WTC11 (cell line): Measurements from ENCODE around the gene MACROD2.

Source experiments
- ARID4B ChIP-seq: sonication (generic); formaldehyde crosslinking; IDR thresholded peaks from 2 replicates; pipeline ENCODE4 v1.8.0; 2023; ENCODE audit warnings: missing genetic modification reagents, mild to moderate bottlenecking, borderline replicate concordance
- ATF6 ChIP-seq: sonication (generic); formaldehyde crosslinking; IDR thresholded peaks from 2 replicates; pipeline ENCODE4 v1.8.1; 2023; ENCODE audit warnings: mild to moderate bottlenecking, missing genetic modification reagents
- CDX4 ChIP-seq: fragments of 250-450 bp; sonication (Bioruptor Pico); IDR thresholded peaks from 2 replicates; pipeline ENCODE4 v1.9.0; 2021; ENCODE audit warnings: moderate library complexity, mild to moderate bottlenecking, inconsistent platforms, borderline replicate concordance
- CTCF ChIP-seq: fragments of 200-600 bp; IDR thresholded peaks from 2 replicates; pipeline ENCODE4 v1.8.0; 2022; ENCODE audit warnings: antibody characterized with exemption
- GABPB1 ChIP-seq: sonication (generic); formaldehyde crosslinking; IDR thresholded peaks from 2 replicates; pipeline ENCODE4 v1.8.1; 2023; ENCODE audit warnings: mild to moderate bottlenecking, missing genetic modification reagents
- MAX ChIP-seq: sonication (generic); formaldehyde crosslinking; IDR thresholded peaks from 2 replicates; pipeline ENCODE4 v1.8.0; 2022; ENCODE audit warnings: mild to moderate bottlenecking, missing genetic modification reagents
- NFYB ChIP-seq: sonication (generic); formaldehyde crosslinking; conservative IDR thresholded peaks from 2 replicates; pipeline ENCODE4 v1.8.0; 2022; ENCODE audit warnings: low read depth, missing genetic modification reagents
- SMAD3 ChIP-seq: sonication (generic); formaldehyde crosslinking; IDR thresholded peaks from 2 replicates; pipeline ENCODE4 v1.8.0; 2022; ENCODE audit warnings: missing genetic modification reagents, mild to moderate bottlenecking, borderline replicate concordance
- TCF7 ChIP-seq: sonication (generic); formaldehyde crosslinking; IDR thresholded peaks from 2 replicates; pipeline ENCODE4 v1.8.0; 2022; ENCODE audit warnings: mild to moderate bottlenecking, low read depth, missing genetic modification reagents, moderate library complexity

GRCh38 chr20:14432085-14432484 lies 436.8 kb downstream of the MACROD2 start:
- TF ChIP-seq MAX (CRISPR knock-in tag) (no peak), CTCF (no peak), GABPB1 (no peak), NFYB (CRISPR knock-in tag) (no peak), ARID4B (CRISPR knock-in tag) (no peak), TCF7 (no peak), ATF6 (CRISPR knock-in tag) (no peak), SMAD3 (CRISPR knock-in tag) (no peak), CDX4 (CRISPR knock-in tag) (no peak)
